Endothelial cell of umbilical vein (primary cell): ENCODE results near the gene NTMT2.

ENCODE experiments used
- CTCF ChIP-seq, 2 donors: IDR thresholded peaks; 1 replicate in 1 of 2; 2 replicates in 1 of 2; pipeline ENCODE4 v1.5.1; 2011; ENCODE audit warnings: low read length in 2 of 2, mild to moderate bottlenecking in 2 of 2, moderate library complexity in 2 of 2, control low read depth in 1 of 2, inconsistent platforms in 1 of 2, low read depth in 1 of 2; ENCODE audit not compliant: insufficient read depth in 1 of 2; ENCODE audit errors: extremely low read depth in 1 of 2
- FOS ChIP-seq: IDR thresholded peaks from 2 replicates; pipeline ENCODE4 v1.6.1; 2011; ENCODE audit warnings: mild to moderate bottlenecking, low read length, moderate library complexity, borderline replicate concordance; ENCODE audit not compliant: insufficient read depth
- POLR2A ChIP-seq: IDR thresholded peaks from 2 replicates; pipeline ENCODE4 v1.6.1; 2012; ENCODE audit warnings: low read depth, mild to moderate bottlenecking, control low read depth, low read length
- POLR2AphosphoS5 ChIP-seq: IDR thresholded peaks from 2 replicates; pipeline ENCODE4 v1.6.1; 2012; ENCODE audit warnings: low read depth, mild to moderate bottlenecking, control low read depth, low read length, moderate library complexity; ENCODE audit not compliant: insufficient read depth

GRCh38 chr1:170095976-170096748 is 49.6 kb upstream of the NTMT2 start:
- TF ChIP-seq POLR2A: no peak
- no peak for TF ChIP-seq POLR2AphosphoS5
- TF ChIP-seq CTCF (IDR thresholded peaks at IDR 0.05; ENCODE audit: extremely low read depth in 1 of 2, insufficient read depth in 1 of 2, low read depth in 1 of 2, low read length in 2 of 2): no peak
- no peak for TF ChIP-seq FOS
